ENCODE measurements around the gene NUDT3. TPM values are rescaled to one million over a fixed set of nuclear protein-coding genes. Genes with fewer than 3 reads are reported as not detected.

Gene NUDT3
- total and polyA plus RNA-seq, 9 of the 15 experiments (the other 6 are each of a cell fraction or from before 2014, with no cell fraction given) = 5.4 to 81.2 (median 56.4) TPM

GRCh38 chr6:34243131-34243771 is 149.2 kb downstream of the NUDT3 start (continued):
- TF ChIP-seq, protein P1, sequence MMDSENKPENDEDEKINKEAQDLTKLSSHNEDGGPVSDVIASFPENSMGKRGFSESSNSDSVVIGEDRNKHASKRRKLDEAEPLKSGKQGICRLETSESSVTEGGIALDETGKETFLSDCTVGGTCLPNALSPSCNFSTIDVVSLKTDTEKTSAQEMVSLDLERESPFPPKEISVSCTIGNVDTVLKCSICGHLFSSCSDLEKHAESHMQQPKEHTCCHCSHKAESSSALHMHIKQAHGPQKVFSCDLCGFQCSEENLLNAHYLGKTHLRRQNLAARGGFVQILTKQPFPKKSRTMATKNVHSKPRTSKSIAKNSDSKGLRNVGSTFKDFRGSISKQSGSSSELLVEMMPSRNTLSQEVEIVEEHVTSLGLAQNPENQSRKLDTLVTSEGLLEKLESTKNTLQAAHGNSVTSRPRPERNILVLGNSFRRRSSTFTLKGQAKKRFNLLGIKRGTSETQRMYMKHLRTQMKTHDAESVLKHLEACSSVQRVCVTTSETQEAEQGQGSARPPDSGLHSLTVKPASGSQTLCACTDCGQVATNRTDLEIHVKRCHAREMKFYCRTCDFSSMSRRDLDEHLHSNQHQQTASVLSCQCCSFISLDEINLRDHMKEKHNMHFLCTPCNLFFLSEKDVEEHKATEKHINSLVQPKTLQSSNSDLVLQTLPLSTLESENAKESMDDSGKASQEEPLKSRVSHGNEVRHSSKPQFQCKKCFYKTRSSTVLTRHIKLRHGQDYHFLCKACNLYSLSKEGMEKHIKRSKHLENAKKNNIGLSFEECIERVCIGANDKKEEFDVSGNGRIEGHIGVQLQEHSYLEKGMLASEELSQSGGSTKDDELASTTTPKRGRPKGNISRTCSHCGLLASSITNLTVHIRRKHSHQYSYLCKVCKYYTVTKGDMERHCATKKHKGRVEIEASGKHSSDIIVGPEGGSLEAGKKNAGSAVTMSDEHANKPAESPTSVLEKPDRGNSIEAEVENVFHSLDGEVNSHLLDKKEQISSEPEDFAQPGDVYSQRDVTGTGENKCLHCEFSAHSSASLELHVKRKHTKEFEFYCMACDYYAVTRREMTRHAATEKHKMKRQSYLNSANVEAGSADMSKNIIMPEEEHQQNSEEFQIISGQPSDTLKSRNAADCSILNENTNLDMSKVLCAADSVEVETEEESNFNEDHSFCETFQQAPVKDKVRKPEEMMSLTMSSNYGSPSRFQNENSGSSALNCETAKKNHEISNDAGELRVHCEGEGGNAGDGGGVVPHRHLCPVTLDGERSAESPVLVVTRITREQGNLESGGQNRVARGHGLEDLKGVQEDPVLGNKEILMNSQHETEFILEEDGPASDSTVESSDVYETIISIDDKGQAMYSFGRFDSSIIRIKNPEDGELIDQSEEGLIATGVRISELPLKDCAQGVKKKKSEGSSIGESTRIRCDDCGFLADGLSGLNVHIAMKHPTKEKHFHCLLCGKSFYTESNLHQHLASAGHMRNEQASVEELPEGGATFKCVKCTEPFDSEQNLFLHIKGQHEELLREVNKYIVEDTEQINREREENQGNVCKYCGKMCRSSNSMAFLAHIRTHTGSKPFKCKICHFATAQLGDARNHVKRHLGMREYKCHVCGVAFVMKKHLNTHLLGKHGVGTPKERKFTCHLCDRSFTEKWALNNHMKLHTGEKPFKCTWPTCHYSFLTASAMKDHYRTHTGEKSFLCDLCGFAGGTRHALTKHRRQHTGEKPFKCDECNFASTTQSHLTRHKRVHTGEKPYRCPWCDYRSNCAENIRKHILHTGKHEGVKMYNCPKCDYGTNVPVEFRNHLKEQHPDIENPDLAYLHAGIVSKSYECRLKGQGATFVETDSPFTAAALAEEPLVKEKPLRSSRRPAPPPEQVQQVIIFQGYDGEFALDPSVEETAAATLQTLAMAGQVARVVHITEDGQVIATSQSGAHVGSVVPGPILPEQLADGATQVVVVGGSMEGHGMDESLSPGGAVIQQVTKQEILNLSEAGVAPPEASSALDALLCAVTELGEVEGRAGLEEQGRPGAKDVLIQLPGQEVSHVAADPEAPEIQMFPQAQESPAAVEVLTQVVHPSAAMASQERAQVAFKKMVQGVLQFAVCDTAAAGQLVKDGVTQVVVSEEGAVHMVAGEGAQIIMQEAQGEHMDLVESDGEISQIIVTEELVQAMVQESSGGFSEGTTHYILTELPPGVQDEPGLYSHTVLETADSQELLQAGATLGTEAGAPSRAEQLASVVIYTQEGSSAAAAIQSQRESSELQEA (IDR thresholded peaks at IDR 0.05; ENCODE audit: low read depth) = no peak
- TF ChIP-seq SETDB1 (IDR thresholded peaks at IDR 0.05; ENCODE audit: low read length) (no peak), ATF1 (CRISPR knock-in tag; IDR thresholded peaks at IDR 0.05) (no peak), ATF1 (tag; IDR thresholded peaks at IDR 0.05) (no peak), SMARCB1 (IDR thresholded peaks at IDR 0.05; ENCODE audit: insufficient read length, low read depth) (no peak), TEAD4 (IDR thresholded peaks at IDR 0.05; ENCODE audit: low read length) (peak; percentile 7; the same call in 1 of the 2 replicates), TEAD4 (CRISPR knock-in tag; IDR thresholded peaks at IDR 0.05; ENCODE audit: borderline replicate concordance) (no peak), CBX1 (IDR thresholded peaks at IDR 0.05; ENCODE audit: low read depth) (no peak), ARID1B (IDR thresholded peaks at IDR 0.05) (peak; percentile 52; the same call in 1 of the 2 replicates), DPF2 (IDR thresholded peaks at IDR 0.05) (peak; percentile 79), PHF21A (IDR thresholded peaks at IDR 0.05; ENCODE audit: borderline replicate concordance, low read depth) (no peak; the same call in 1 of the 2 replicates), RCOR1 (IDR thresholded peaks at IDR 0.05; ENCODE audit: borderline replicate concordance in 1 of 2, low read depth in 2 of 2, low read length in 2 of 2) (no peak), SLC30A9 (CRISPR knock-in tag; IDR thresholded peaks at IDR 0.05) (no peak), HBP1 (CRISPR knock-in tag; IDR thresholded peaks at IDR 0.05) (no peak), NCOA4 (IDR thresholded peaks at IDR 0.05; ENCODE audit: partially characterized antibody) (no peak), CREB1 (IDR thresholded peaks at IDR 0.05) (no peak), CREB1 (CRISPR knock-in tag; IDR thresholded peaks at IDR 0.05) (no peak)
